ENCODE measurements around the gene GLP2R.

The GLP2R gene

DNA sequence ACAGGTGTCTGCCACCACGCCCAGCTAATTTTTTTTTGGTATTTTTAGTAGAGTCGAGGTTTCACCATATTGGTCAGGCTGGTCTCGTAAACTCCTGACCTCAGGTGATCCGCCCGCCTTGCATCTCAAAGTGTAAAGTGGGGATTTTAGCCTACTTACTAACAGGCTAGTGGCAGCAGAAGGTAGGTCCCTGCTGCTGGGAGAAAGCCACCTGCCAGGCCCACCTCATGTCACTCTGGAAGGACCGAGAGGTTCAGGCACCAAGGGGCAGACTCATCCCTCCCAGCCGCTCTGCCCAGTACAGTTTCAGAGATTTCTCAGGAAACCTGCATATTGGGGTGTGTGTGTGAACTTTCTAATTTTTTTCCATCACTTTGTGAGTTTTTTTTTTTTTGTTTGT is 81.4 kb downstream of the GLP2R start:
- no peak overlapping the region for H3K27ac ChIP-seq (ENCODE audit: low read depth, low read length, severe bottlenecking)
- no peaks in the 10 kb centered on the region for H3K9me3 ChIP-seq (ENCODE audit: control insufficient read depth, low read length)
- 98% methylated on average over 6 of the region's 7 CpGs; no CpG with 5 or more reads in 1 of the 2 experiments for WGBS, 2 experiments (ENCODE audit: insufficient coverage in 2 of 2)
- H3K36me3 ChIP-seq (ENCODE audit: control insufficient read depth, insufficient read depth, low read length): no peaks in the 10 kb centered on the region
- H3K4me1 ChIP-seq (ENCODE audit: control insufficient read depth, insufficient read depth, low read length, poor library complexity, severe bottlenecking): peaks cover 3% of the 10 kb centered on the region
- no peak overlapping the region for H3K4me3 ChIP-seq (ENCODE audit: extremely low read depth, insufficient read depth, low read length, poor library complexity, severe bottlenecking)

- no peaks in the 10 kb centered on the region for H3K36me3 ChIP-seq (ENCODE audit: control insufficient read depth, insufficient read depth, low read length)
- WGBS, 2 experiments (ENCODE audit: insufficient coverage in 2 of 2): 64 to 70% methylated on average over 7 to 11 of the region's 12 CpGs
- H3K4me1 ChIP-seq (ENCODE audit: control insufficient read depth, insufficient read depth, low read length, poor library complexity, severe bottlenecking): peaks cover 3% of the 10 kb centered on the region
- H3K4me3 ChIP-seq (ENCODE audit: extremely low read depth, insufficient read depth, low read length, poor library complexity, severe bottlenecking): no peak overlapping the region
- no peaks in the 10 kb centered on the region for H3K9me3 ChIP-seq (ENCODE audit: control insufficient read depth, low read length)
- H3K27ac ChIP-seq (ENCODE audit: low read depth, low read length, severe bottlenecking): no peak overlapping the region
Observed at GRCh38 chr17:9907883-9908648, 82.3 kb downstream of the GLP2R start.

DNA sequence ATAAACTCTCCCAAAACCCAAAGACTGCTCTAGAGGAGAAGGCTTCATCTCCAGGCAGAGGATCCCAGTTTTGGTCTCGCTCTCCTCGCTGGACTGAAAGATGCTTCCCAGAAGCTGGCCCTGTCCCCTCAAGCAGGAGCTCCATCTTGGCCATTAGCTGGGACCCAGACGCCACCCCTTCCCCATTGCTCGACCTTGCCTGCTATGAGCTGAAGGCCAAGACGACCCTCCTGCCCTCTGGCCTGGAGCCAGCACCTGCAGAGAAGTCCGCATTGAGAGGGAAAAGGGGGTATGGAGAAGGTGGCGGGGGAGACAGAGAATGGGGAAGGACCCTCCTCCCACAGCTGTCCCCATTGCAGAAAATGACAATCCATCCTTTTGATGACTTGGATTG is 82.9 kb downstream of the GLP2R start:
- Histone ChIP-seq H3K9me3 (ENCODE audit: control insufficient read depth, low read length) (no peaks in the 10 kb centered on the region), H3K4me3 (ENCODE audit: extremely low read depth, insufficient read depth, low read length, poor library complexity, severe bottlenecking) (no peak overlapping the region), H3K27ac (ENCODE audit: low read depth, low read length, severe bottlenecking) (no peak overlapping the region), H3K4me1 (ENCODE audit: control insufficient read depth, insufficient read depth, low read length, poor library complexity, severe bottlenecking) (peaks cover 3% of the 10 kb centered on the region), H3K36me3 (ENCODE audit: control insufficient read depth, insufficient read depth, low read length) (no peaks in the 10 kb centered on the region)
- 83 to 89% methylated on average over 4 to 5 of the region's 7 CpGs for WGBS, 2 experiments (ENCODE audit: insufficient coverage in 2 of 2)

- 76 to 86% methylated on average over 9 to 12 of the region's 12 CpGs for WGBS, 2 experiments (ENCODE audit: insufficient coverage in 2 of 2)
- H3K4me3 ChIP-seq (ENCODE audit: extremely low read depth, insufficient read depth, low read length, poor library complexity, severe bottlenecking): no peak overlapping the region
Observed at GRCh38 chr17:9911089-9911488, 85.4 kb downstream of the GLP2R start.

GRCh38 chr17:9912121-9913099 is 86.7 kb downstream of the GLP2R start:
- no peaks in the 10 kb centered on the region for H3K9me3 ChIP-seq (ENCODE audit: control insufficient read depth, low read length)
- H3K36me3 ChIP-seq (ENCODE audit: control insufficient read depth, insufficient read depth, low read length): peaks cover 23% of the 10 kb centered on the region
- no peak overlapping the region for H3K27ac ChIP-seq (ENCODE audit: low read depth, low read length, severe bottlenecking)
- peaks cover 3% of the 10 kb centered on the region for H3K4me1 ChIP-seq (ENCODE audit: control insufficient read depth, insufficient read depth, low read length, poor library complexity, severe bottlenecking)
- no peak overlapping the region for H3K4me3 ChIP-seq (ENCODE audit: extremely low read depth, insufficient read depth, low read length, poor library complexity, severe bottlenecking)
- 86 to 90% methylated on average over 12 to 15 of the region's 18 CpGs for WGBS, 2 experiments (ENCODE audit: insufficient coverage in 2 of 2)

More at GRCh38 chr17:9911089-9911488, 85.4 kb downstream of the GLP2R start:
- Histone ChIP-seq H3K36me3 (ENCODE audit: control insufficient read depth, insufficient read depth, low read length) (peaks cover 13% of the 10 kb centered on the region), H3K4me1 (ENCODE audit: control insufficient read depth, insufficient read depth, low read length, poor library complexity, severe bottlenecking) (peaks cover 3% of the 10 kb centered on the region), H3K9me3 (ENCODE audit: control insufficient read depth, low read length) (no peaks in the 10 kb centered on the region), H3K27ac (ENCODE audit: low read depth, low read length, severe bottlenecking) (no peak overlapping the region)

GRCh38 chr17:9913476-9913875 is 87.8 kb downstream of the GLP2R start:
- peaks cover 31% of the 10 kb centered on the region for H3K36me3 ChIP-seq (ENCODE audit: control insufficient read depth, insufficient read depth, low read length)
- H3K9me3 ChIP-seq (ENCODE audit: control insufficient read depth, low read length): no peaks in the 10 kb centered on the region
- 86 to 92% methylated on average over 5 of the region's 5 CpGs for WGBS, 2 experiments (ENCODE audit: insufficient coverage in 2 of 2)
- no peak overlapping the region for H3K4me3 ChIP-seq (ENCODE audit: extremely low read depth, insufficient read depth, low read length, poor library complexity, severe bottlenecking)
- H3K4me1 ChIP-seq (ENCODE audit: control insufficient read depth, insufficient read depth, low read length, poor library complexity, severe bottlenecking): no peaks in the 10 kb centered on the region
- no peak overlapping the region for H3K27ac ChIP-seq (ENCODE audit: low read depth, low read length, severe bottlenecking)

DNA sequence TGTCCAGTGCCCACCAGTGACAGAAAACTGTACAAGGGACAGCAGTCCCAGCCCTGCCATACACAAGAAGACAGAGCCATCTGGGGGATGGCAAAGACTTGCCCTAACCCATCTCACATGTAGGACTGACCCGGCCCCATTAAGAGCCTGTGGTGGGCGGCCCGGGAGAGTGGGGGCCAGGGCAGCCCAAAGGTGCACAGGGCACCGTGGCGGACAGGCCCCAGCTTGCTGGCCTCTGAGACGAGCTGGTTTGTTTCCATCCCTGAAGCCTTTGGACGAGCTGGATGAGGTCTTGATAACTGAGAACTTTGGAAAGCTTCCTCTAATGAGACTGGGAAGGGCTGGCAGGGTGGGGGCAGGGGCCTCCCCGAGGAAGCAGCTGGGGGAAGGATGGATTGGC is 90.4 kb downstream of the GLP2R start:
- H3K9me3 ChIP-seq (ENCODE audit: control insufficient read depth, low read length): no peaks in the 10 kb centered on the region
- no peaks in the 10 kb centered on the region for H3K4me1 ChIP-seq (ENCODE audit: control insufficient read depth, insufficient read depth, low read length, poor library complexity, severe bottlenecking)
- WGBS, 2 experiments (ENCODE audit: insufficient coverage in 2 of 2): 93 to 96% methylated on average over 8 of the region's 8 CpGs
- peaks cover 42% of the 10 kb centered on the region for H3K36me3 ChIP-seq (ENCODE audit: control insufficient read depth, insufficient read depth, low read length)
- H3K4me3 ChIP-seq (ENCODE audit: extremely low read depth, insufficient read depth, low read length, poor library complexity, severe bottlenecking): no peak overlapping the region
- no peak overlapping the region for H3K27ac ChIP-seq (ENCODE audit: low read depth, low read length, severe bottlenecking)

- Histone ChIP-seq H3K27ac (ENCODE audit: low read depth, low read length, severe bottlenecking) (no peak overlapping the region), H3K4me1 (ENCODE audit: control insufficient read depth, insufficient read depth, low read length, poor library complexity, severe bottlenecking) (no peaks in the 10 kb centered on the region), H3K36me3 (ENCODE audit: control insufficient read depth, insufficient read depth, low read length) (peaks cover 42% of the 10 kb centered on the region), H3K9me3 (ENCODE audit: control insufficient read depth, low read length) (no peaks in the 10 kb centered on the region), H3K4me3 (ENCODE audit: extremely low read depth, insufficient read depth, low read length, poor library complexity, severe bottlenecking) (no peak overlapping the region)
- 92 to 96% methylated on average over 11 of the region's 13 CpGs for WGBS, 2 experiments (ENCODE audit: insufficient coverage in 2 of 2)
Observed at GRCh38 chr17:9917131-9917530, 91.4 kb downstream of the GLP2R start.

DNA sequence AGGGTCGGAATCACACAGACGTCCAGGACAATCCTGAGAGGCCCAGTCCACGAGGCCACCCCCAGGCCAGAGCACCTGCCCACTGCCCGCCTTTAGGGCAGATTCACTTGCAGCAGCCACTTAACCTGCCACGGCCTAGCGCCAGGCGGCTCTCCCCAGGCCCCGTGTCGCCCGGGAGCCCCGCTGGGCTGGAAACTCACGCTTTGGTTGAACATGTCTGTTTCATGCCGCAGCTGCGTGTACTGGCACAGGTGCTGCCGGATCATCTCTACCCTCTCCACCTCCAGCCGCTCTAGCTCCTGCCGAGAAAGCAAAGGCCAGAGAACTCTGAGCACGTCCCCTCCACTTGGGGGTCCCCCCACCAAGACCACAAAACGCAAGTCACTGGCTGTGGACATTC is 92.1 kb downstream of the GLP2R start:
- Histone ChIP-seq H3K9me3 (ENCODE audit: control insufficient read depth, low read length) (no peaks in the 10 kb centered on the region), H3K4me1 (ENCODE audit: control insufficient read depth, insufficient read depth, low read length, poor library complexity, severe bottlenecking) (no peaks in the 10 kb centered on the region), H3K36me3 (ENCODE audit: control insufficient read depth, insufficient read depth, low read length) (peaks cover 42% of the 10 kb centered on the region), H3K4me3 (ENCODE audit: extremely low read depth, insufficient read depth, low read length, poor library complexity, severe bottlenecking) (no peak overlapping the region), H3K27ac (ENCODE audit: low read depth, low read length, severe bottlenecking) (no peak overlapping the region)
- WGBS, 2 experiments (ENCODE audit: insufficient coverage in 2 of 2): 94 to 98% methylated on average over 14 to 19 of the region's 19 CpGs

GRCh38 chr17:9918352-9918751 is 92.6 kb downstream of the GLP2R start:
- Histone ChIP-seq H3K4me3 (ENCODE audit: extremely low read depth, insufficient read depth, low read length, poor library complexity, severe bottlenecking) (no peak overlapping the region), H3K9me3 (ENCODE audit: control insufficient read depth, low read length) (no peaks in the 10 kb centered on the region), H3K27ac (ENCODE audit: low read depth, low read length, severe bottlenecking) (no peak overlapping the region), H3K4me1 (ENCODE audit: control insufficient read depth, insufficient read depth, low read length, poor library complexity, severe bottlenecking) (no peaks in the 10 kb centered on the region), H3K36me3 (ENCODE audit: control insufficient read depth, insufficient read depth, low read length) (peaks cover 42% of the 10 kb centered on the region)
- 86 to 90% methylated on average over 5 to 7 of the region's 8 CpGs for WGBS, 2 experiments (ENCODE audit: insufficient coverage in 2 of 2)

All from mesodermal cell (in vitro differentiated cells).